GM21447 (cell line): Measurements from ENCODE around the gene JMJD7.

Source experiments
- ATAC-seq: cut with Tn5 transposase; IDR thresholded peaks from one replicate; pipeline ENCODE4 v1.9.1; 2021; ENCODE audit not compliant: unreplicated experiment

JMJD7 gene

DNA sequence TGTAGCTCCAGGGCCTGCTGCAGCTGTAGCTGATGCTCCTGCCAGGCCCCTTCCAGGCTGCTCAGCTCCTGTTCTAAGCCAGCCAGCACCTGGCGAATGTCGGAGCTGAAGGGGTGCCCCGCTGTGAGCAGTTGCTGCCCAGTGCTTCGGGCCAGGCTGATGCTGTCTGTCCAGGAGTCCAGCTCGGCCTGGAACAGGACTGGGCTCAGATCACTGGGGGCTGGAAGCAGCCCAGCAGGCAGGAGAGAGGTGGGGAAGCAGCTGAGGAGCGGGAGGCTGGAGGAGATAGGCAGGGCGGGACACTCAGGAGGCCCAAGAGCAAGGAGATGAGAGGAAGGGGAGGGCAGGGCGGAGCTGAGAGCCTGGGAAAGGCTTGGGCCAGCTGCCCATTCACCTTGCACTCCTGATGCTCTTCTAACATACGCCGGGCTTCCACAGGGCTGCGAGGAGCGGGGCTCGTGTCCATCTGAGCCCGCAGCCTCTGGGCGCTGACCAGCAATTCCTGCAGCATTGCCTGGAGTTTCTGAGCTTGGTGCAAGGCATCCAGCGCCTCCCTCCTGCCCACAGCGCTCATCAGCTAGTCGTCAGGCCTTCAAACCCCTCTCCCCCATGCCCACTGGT, 34.0 kb downstream of the JMJD7 start:
- no peak for ATAC-seq

DNA sequence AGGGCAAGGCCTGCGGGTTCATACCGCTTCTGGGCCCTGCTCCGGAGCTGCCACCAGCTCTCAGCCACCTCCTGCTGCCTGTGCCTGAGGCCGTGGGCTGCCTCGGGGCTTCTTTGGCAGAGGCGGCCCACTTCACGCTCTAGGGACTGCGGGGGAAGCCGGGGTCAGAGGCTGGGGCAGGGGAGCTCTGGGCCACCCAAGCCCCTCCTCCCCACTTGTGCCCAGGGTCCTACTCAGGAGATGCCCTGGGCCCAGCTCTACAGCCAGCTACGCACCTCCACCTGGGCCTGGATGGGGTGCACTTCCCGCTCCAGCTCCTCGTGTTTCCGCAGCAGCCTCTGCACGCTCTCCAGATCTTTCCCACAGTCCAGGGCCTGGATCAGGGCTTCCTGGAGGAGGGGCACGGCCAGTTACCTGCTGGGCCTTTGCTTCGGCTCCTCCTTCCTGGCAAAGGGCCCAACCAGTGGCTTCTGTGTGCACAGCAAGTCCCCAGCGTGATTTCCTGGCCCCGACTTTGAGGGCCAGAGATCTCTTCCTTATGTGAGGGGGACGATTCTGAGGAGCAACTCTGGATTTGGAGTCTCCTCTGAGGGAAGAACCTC, 34.7 kb downstream of the JMJD7 start:
- no peak for ATAC-seq

GRCh38 chr15:41865490-41866055, 37.7 kb downstream of the JMJD7 start:
- no peak for ATAC-seq

GRCh38 chr15:41866263-41866703, 38.4 kb downstream of the JMJD7 start:
- ATAC-seq = no peak

- no peak for ATAC-seq
Measured at GRCh38 chr15:41866872-41867579, 39.1 kb downstream of the JMJD7 start.

GRCh38 chr15:41868321-41868720, 40.4 kb downstream of the JMJD7 start:
- no peak for ATAC-seq

DNA sequence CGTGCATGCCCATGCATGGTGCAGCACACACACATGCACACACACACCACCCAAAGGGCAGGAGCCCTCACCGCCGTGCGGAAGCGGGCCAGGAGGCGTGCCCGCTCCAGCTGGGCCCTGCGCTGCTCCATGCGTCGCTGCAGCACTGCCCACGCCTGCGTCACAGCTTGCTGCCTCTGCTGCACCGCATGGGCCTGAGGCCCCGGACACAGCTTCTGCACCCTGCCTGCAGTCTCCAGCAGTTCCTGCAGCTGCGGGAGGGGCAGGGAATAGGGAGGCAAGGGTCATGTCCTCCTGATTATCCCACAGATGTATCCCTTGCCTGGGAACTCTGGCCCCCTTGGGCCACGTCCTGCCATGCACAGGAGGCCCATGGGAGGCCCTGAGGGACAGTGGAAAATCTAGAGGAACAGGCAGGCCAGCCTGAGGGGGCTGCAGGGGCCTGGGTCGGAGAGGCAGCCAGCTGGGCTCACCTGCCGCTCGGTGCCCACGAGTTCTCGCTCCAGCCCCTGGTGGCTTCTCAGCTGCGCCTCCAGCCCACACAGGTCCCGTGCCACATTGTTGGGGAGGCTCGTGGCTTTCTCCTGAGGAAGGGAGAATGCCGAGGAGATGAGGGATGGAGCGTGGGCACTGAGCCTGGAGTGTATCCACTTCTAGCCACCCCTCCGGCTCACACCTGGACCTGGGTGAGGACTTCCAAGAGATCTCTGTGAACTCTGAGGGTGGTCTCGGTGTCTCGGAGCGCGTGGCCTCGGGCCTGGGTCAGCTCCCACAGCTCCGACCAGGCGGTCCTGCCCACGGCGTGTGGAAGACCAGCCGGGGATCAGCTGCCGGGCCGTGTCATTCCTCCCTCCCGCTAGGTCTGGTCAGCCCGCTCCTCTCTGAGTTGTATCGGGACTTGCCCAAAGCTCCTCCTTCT, 42.1 kb downstream of the JMJD7 start:
- no peak for ATAC-seq

DNA sequence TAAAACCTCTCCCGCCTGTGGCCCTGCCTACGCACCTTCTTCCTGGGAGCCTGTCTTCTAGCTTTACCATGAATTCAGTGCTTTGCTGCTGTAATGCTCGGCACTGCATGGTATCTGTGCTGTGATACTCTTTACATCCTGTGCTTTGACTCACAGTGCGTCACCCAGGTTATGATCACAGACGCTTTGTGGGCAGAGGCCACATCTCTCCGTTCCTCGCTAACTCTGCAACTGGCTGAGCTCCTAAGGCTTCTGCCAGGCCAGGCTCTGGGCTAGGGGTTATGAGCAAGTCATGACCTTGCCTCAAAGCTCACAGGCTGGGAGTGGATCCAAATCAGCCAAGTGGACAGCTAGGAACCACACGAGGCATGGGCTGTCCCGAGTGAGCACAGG, 42.8 kb downstream of the JMJD7 start:
- no peak for ATAC-seq

GRCh38 chr15:41871175-41871905, 43.4 kb downstream of the JMJD7 start:
- no peak for ATAC-seq

GRCh38 chr15:41872166-41872747, 44.4 kb downstream of the JMJD7 start:
- no peak for ATAC-seq

DNA sequence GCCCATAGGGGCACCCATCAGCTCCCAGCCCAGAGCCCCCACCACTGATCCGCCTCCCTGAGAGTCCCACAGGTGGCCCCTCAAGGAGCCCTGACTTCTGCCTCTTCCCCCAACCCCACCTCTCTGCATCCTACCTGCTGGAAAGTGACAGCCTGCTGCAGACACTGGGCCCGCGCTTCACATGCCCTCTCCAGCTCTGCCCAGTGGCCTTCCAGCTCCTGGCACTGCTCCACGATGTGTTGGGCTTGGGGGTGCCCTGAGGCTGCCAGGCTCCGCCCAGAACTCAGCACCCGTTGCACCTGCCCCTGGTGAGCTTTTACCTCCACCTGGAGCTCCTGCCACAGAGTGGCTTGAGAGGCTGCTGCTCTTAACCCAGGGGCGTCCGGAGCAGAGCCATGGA, 45.8 kb downstream of the JMJD7 start:
- ATAC-seq = no peak

DNA sequence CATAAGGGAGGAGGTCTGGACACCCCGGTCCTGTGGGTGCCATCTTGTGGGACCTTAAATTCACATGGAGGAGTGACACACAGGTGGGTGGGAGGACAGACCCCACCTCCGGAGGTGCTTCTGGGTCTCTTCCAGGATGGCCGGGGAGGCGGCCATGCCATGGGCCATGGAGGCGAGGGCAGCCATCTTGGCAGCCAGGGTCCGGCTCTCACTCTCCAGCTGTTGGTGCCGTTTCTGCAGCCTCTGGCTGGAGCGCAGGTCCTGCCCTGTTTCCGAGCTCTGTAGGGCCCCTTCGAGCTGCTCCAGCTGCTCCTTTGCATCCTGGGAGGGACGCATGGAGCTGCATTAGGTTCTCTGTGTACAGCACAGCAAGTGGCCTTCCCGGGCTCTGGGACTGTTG, 46.8 kb downstream of the JMJD7 start:
- ATAC-seq = no peak

DNA sequence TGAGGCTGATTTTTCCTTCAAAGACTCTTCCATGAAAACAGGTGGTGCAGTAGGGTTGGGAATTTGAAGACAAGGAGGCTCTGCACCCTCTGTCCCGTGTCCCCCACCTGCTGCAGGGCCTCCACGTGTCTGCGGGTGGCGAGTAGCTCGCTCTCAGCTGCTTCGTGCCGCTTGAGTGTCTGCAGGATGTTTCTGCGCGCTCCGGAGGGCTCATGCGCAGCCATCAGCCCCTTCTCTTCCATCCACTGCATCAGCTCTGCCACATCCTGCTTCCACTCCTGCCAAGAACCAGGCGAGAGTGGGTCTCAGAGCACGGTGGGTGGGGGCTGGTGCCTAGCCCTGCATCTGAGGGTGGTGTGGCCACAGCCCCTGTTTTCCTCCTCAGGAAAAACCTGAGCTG, 48.1 kb downstream of the JMJD7 start:
- no peak for ATAC-seq

DNA sequence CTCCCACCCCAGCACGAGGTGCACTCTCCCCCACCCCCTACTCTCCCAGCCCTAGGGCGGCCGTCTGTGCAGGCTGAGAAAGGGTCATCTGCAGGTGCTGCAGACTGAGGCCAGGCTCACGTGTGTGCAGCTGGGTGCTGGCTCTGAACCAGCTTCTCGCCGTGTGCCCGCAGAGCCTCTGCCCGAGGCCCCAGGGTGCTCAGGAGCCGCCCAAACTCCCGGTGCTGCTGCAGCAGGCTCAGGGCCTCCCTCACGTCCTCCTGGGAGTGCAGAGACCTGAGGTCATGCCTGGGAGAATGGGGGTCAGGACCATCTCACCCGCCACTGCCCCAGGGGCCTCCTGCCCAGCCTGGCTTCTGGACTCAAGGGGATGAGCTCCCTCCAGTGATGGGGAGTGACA, 48.8 kb downstream of the JMJD7 start:
- ATAC-seq = no peak

GRCh38 chr15:41877631-41878354, 49.9 kb downstream of the JMJD7 start:
- ATAC-seq = no peak

DNA sequence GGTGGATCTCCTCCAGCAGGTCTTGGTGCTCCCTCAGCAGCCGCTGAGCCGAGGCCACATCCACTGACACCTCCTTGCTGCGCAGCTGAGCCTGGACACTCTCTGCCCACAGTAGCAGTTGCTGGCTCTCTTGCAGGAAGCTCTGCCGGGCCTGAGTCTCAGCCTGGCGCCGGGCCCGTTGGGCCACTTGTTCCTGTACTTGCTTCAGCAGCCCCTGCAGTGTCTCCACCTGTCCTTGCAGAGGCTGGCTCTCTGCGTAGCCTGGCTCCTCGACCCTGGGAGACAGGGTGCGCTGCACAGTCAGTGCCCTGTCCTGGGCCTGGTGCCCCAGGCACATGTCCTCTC, 50.4 kb downstream of the JMJD7 start:
- no peak for ATAC-seq

GRCh38 chr15:41879321-41879845, 51.5 kb downstream of the JMJD7 start:
- no peak for ATAC-seq

DNA sequence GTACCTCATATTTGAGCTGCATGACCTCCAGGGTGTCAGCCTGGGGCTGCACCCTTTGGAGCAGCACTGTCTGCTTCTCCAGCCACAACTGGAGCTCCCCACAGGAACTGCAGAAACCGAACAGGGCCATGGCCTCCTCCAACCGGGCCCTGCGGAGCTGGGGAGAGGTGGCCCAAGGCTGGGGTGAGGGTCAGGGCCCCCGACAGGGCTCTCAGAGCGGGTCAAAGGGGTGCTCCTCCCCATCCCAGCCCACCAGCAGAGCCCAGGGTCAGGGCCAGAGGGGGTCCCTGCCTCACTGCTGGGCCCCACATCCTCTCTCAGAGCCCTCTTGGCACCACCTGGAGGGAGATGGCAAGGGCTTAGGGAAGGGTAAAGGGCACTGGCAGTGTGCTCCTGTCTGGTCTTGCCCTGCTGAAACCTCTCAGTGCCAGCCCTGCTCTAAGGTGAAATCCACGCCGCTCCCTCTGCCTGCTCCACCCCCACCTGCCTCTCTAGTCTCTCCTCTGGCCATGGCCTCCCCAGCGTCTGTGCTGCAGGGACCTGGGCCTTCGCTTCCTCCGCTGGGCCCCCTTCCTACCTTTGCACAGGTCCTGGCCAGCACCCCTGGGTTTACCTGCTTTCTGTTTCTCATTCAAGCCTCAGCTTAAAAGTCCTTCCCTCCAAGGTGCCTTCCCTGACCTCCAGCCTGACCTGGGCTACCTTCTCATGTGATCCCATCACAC, 52.4 kb downstream of the JMJD7 start:
- ATAC-seq = no peak

GRCh38 chr15:41881086-41881485, 53.2 kb downstream of the JMJD7 start:
- ATAC-seq = no peak
